ENCODE results near the gene VCAN. TPM values are rescaled to one million over a fixed set of nuclear protein-coding genes. Genes with fewer than 3 reads are reported as not detected.

VCAN gene
- total RNA-seq, 1 experiment from 2014 or later: 69.4 TPM

- peaks cover 19% of the 10 kb centered on the region for H3K4me1 ChIP-seq (replicated peaks)
Measured at GRCh38 chr5:83517688-83518085, 46.1 kb downstream of the VCAN start.

GRCh38 chr5:83518319-83519061 lies 46.9 kb downstream of the VCAN start:
- H3K27me3 ChIP-seq (replicated peaks): no peaks in the 10 kb centered on the region
- no peak for DNase-seq (ENCODE audit: low read depth in 1 of 2, low spot score in 2 of 2)
- H3K9me3 ChIP-seq (replicated peaks): no peaks in the 10 kb centered on the region
- H3K36me3 ChIP-seq: peaks cover 50% of the 10 kb centered on the region
- peaks cover 14% of the 10 kb centered on the region for H3K4me1 ChIP-seq (replicated peaks)
- H3K27ac ChIP-seq: no peak overlapping the region
- H3K4me3 ChIP-seq: no peak overlapping the region

More at GRCh38 chr5:83517688-83518085, 46.1 kb downstream of the VCAN start:
- Histone ChIP-seq H3K9me3 (replicated peaks) (no peaks in the 10 kb centered on the region), H3K4me3 (no peak overlapping the region), H3K27me3 (replicated peaks) (no peaks in the 10 kb centered on the region), H3K36me3 (peaks cover 50% of the 10 kb centered on the region), H3K27ac (no peak overlapping the region)
- DNase-seq (ENCODE audit: low read depth in 1 of 2, low spot score in 2 of 2): no peak

- no peak for DNase-seq (ENCODE audit: low read depth in 1 of 2, low spot score in 2 of 2)
- H3K9me3 ChIP-seq (replicated peaks): no peaks in the 10 kb centered on the region
- no peaks in the 10 kb centered on the region for H3K27me3 ChIP-seq (replicated peaks)
- H3K27ac ChIP-seq: no peak overlapping the region
- no peak overlapping the region for H3K4me3 ChIP-seq
- peaks cover 4% of the 10 kb centered on the region for H3K4me1 ChIP-seq (replicated peaks)
- H3K36me3 ChIP-seq: peaks cover 39% of the 10 kb centered on the region
Measured at GRCh38 chr5:83522446-83522845, 50.9 kb downstream of the VCAN start.

- H3K4me1 ChIP-seq (replicated peaks): no peaks in the 10 kb centered on the region
- H3K27ac ChIP-seq: no peak overlapping the region
- H3K4me3 ChIP-seq: no peak overlapping the region
- DNase-seq (ENCODE audit: low read depth in 1 of 2, low spot score in 2 of 2): no peak
- H3K27me3 ChIP-seq (replicated peaks): no peaks in the 10 kb centered on the region
- H3K36me3 ChIP-seq: peaks cover 33% of the 10 kb centered on the region
- H3K9me3 ChIP-seq (replicated peaks): no peaks in the 10 kb centered on the region
Measured at GRCh38 chr5:83523929-83524328, 52.4 kb downstream of the VCAN start.

- Histone ChIP-seq H3K4me3 (no peak overlapping the region), H3K27ac (no peak overlapping the region), H3K27me3 (replicated peaks) (no peaks in the 10 kb centered on the region), H3K4me1 (replicated peaks) (no peaks in the 10 kb centered on the region), H3K9me3 (replicated peaks) (no peaks in the 10 kb centered on the region), H3K36me3 (peaks cover 29% of the 10 kb centered on the region)
- no peak for DNase-seq (ENCODE audit: low read depth in 1 of 2, low spot score in 2 of 2)
Measured at GRCh38 chr5:83524345-83524744, 52.8 kb downstream of the VCAN start.

- no peaks in the 10 kb centered on the region for H3K4me1 ChIP-seq (replicated peaks)
- no peak overlapping the region for H3K27ac ChIP-seq
- no peaks in the 10 kb centered on the region for H3K9me3 ChIP-seq (replicated peaks)
- H3K4me3 ChIP-seq: no peak overlapping the region
- H3K27me3 ChIP-seq (replicated peaks): no peaks in the 10 kb centered on the region
- DNase-seq (ENCODE audit: low read depth in 1 of 2, low spot score in 2 of 2): no peak
- peaks cover 23% of the 10 kb centered on the region for H3K36me3 ChIP-seq
Measured at GRCh38 chr5:83524991-83525390, 53.4 kb downstream of the VCAN start.

- Histone ChIP-seq H3K27ac (no peak overlapping the region), H3K36me3 (peaks cover 13% of the 10 kb centered on the region), H3K27me3 (replicated peaks) (no peaks in the 10 kb centered on the region), H3K4me3 (no peak overlapping the region), H3K9me3 (replicated peaks) (no peaks in the 10 kb centered on the region), H3K4me1 (replicated peaks) (no peaks in the 10 kb centered on the region)
- DNase-seq (ENCODE audit: low read depth in 1 of 2, low spot score in 2 of 2): no peak
Measured at GRCh38 chr5:83526289-83526688, 54.7 kb downstream of the VCAN start.

GRCh38 chr5:83527221-83527620 lies 55.7 kb downstream of the VCAN start:
- Histone ChIP-seq H3K36me3 (0 out of 2 replicates have a peak, but pooled peaks cover 4% of the 10 kb centered on the region), H3K27me3 (replicated peaks) (no peaks in the 10 kb centered on the region), H3K4me1 (replicated peaks) (no peaks in the 10 kb centered on the region), H3K9me3 (replicated peaks) (no peaks in the 10 kb centered on the region), H3K4me3 (no peak overlapping the region), H3K27ac (no peak overlapping the region)
- no peak for DNase-seq (ENCODE audit: low read depth in 1 of 2, low spot score in 2 of 2)

GRCh38 chr5:83527722-83528438 lies 56.3 kb downstream of the VCAN start:
- H3K27me3 ChIP-seq (replicated peaks): no peaks in the 10 kb centered on the region
- H3K4me1 ChIP-seq (replicated peaks): no peaks in the 10 kb centered on the region
- 0 out of 2 replicates have a peak, but pooled peaks cover 4% of the 10 kb centered on the region for H3K36me3 ChIP-seq
- no peak for DNase-seq (ENCODE audit: low read depth in 1 of 2, low spot score in 2 of 2)
- no peaks in the 10 kb centered on the region for H3K9me3 ChIP-seq (replicated peaks)
- H3K4me3 ChIP-seq: no peak overlapping the region
- H3K27ac ChIP-seq: no peak overlapping the region

- H3K9me3 ChIP-seq (replicated peaks): no peaks in the 10 kb centered on the region
- no peak for DNase-seq (ENCODE audit: low read depth in 1 of 2, low spot score in 2 of 2)
- H3K4me3 ChIP-seq: no peak overlapping the region
- H3K27ac ChIP-seq: no peak overlapping the region
- no peaks in the 10 kb centered on the region for H3K4me1 ChIP-seq (replicated peaks)
- H3K36me3 ChIP-seq: 0 out of 2 replicates have a peak, but pooled peaks cover 4% of the 10 kb centered on the region
- H3K27me3 ChIP-seq (replicated peaks): no peaks in the 10 kb centered on the region
Measured at GRCh38 chr5:83528439-83528769, 56.9 kb downstream of the VCAN start.

- Histone ChIP-seq H3K36me3 (0 out of 2 replicates have a peak, but pooled peaks cover 4% of the 10 kb centered on the region), H3K27ac (no peak overlapping the region), H3K27me3 (replicated peaks) (no peaks in the 10 kb centered on the region), H3K4me3 (no peak overlapping the region), H3K4me1 (replicated peaks) (no peaks in the 10 kb centered on the region), H3K9me3 (replicated peaks) (no peaks in the 10 kb centered on the region)
- DNase-seq (ENCODE audit: low read depth in 1 of 2, low spot score in 2 of 2): no peak
Measured at GRCh38 chr5:83530193-83530592, 58.6 kb downstream of the VCAN start.

- Histone ChIP-seq H3K36me3 (0 out of 2 replicates have a peak, but pooled peaks cover 4% of the 10 kb centered on the region), H3K27ac (no peak overlapping the region), H3K4me3 (no peak overlapping the region), H3K4me1 (replicated peaks) (no peaks in the 10 kb centered on the region), H3K9me3 (replicated peaks) (no peaks in the 10 kb centered on the region), H3K27me3 (replicated peaks) (no peaks in the 10 kb centered on the region)
- no peak for DNase-seq (ENCODE audit: low read depth in 1 of 2, low spot score in 2 of 2)
Measured at GRCh38 chr5:83531661-83532060, 60.1 kb downstream of the VCAN start.

GRCh38 chr5:83538786-83539462 lies 67.4 kb downstream of the VCAN start:
- Histone ChIP-seq H3K27me3 (replicated peaks) (no peaks in the 10 kb centered on the region), H3K36me3 (peaks cover 45% of the 10 kb centered on the region), H3K27ac (no peak overlapping the region), H3K4me1 (replicated peaks) (no peaks in the 10 kb centered on the region), H3K4me3 (no peak overlapping the region), H3K9me3 (replicated peaks) (no peaks in the 10 kb centered on the region)
- no peak for DNase-seq (ENCODE audit: low read depth in 1 of 2, low spot score in 2 of 2)

GRCh38 chr5:83539463-83539790 lies 67.9 kb downstream of the VCAN start:
- no peak for DNase-seq (ENCODE audit: low read depth in 1 of 2, low spot score in 2 of 2)
- peaks cover 45% of the 10 kb centered on the region for H3K36me3 ChIP-seq
- no peaks in the 10 kb centered on the region for H3K27me3 ChIP-seq (replicated peaks)
- H3K4me1 ChIP-seq (replicated peaks): no peaks in the 10 kb centered on the region
- H3K9me3 ChIP-seq (replicated peaks): no peaks in the 10 kb centered on the region
- no peak overlapping the region for H3K4me3 ChIP-seq
- no peak overlapping the region for H3K27ac ChIP-seq
